KMS-11 (cell line): Measurements from ENCODE around the gene KIAA0408.

Source experiments
- H2AFZ ChIP-seq: fragments of 200-600 bp; sonication (generic); 2 replicates; pipeline ENCODE4 v1.6.1; 2016; ENCODE audit warnings: antibody characterized with exemption, mixed run types, low read depth
- H3K27ac ChIP-seq: fragments of 200-600 bp; sonication (generic); 2 replicates; pipeline ENCODE4 v1.6.1; 2016; ENCODE audit warnings: mild to moderate bottlenecking, mixed run types
- H3K27me3 ChIP-seq: fragments of 200-600 bp; sonication (generic); 2 replicates; pipeline ENCODE4 v1.6.1; 2017; ENCODE audit warnings: mild to moderate bottlenecking, low read depth, mixed run types, moderate library complexity; ENCODE audit not compliant: insufficient read depth
- H3K36me3 ChIP-seq: fragments of 200-600 bp; sonication (generic); 2 replicates; pipeline ENCODE4 v1.6.1; 2017; ENCODE audit warnings: mild to moderate bottlenecking, mixed run types; ENCODE audit not compliant: insufficient read depth
- H3K4me1 ChIP-seq: fragments of 200-600 bp; sonication (generic); 2 replicates; pipeline ENCODE4 v1.6.1; 2016; ENCODE audit warnings: mild to moderate bottlenecking, low read depth, mixed run types; ENCODE audit not compliant: poor library complexity, severe bottlenecking
- H3K4me2 ChIP-seq: fragments of 200-600 bp; sonication (generic); 2 replicates; pipeline ENCODE4 v1.7.0; 2016; ENCODE audit warnings: mild to moderate bottlenecking, mixed run types
- H3K4me3 ChIP-seq: fragments of 200-600 bp; sonication (generic); IDR thresholded peaks from 2 replicates; pipeline ENCODE4 v1.6.1; 2017; ENCODE audit warnings: low read depth, low read length, mixed read lengths; ENCODE audit not compliant: insufficient read depth
- H3K79me2 ChIP-seq: fragments of 200-600 bp; sonication (generic); 2 replicates; pipeline ENCODE4 v1.6.1; 2016; ENCODE audit warnings: low read depth, mixed run types; ENCODE audit not compliant: insufficient read depth
- H3K9ac ChIP-seq: fragments of 200-600 bp; sonication (generic); 2 replicates; pipeline ENCODE4 v1.6.1; 2016; ENCODE audit warnings: mild to moderate bottlenecking, mixed run types
- H4K20me1 ChIP-seq: fragments of 200-600 bp; sonication (generic); 2 replicates; pipeline ENCODE4 v1.6.1; 2016; ENCODE audit warnings: mild to moderate bottlenecking, mixed run types; ENCODE audit not compliant: insufficient read depth
- CTCF ChIP-seq: fragments of 200-600 bp; sonication (generic); conservative IDR thresholded peaks from 2 replicates; pipeline ENCODE4 v1.6.1; 2017; ENCODE audit warnings: low read depth, mild to moderate bottlenecking, antibody characterized with exemption, low read length, moderate library complexity, mixed read lengths

The KIAA0408 gene

GRCh38 chr6:127481111-127481510, 21.9 kb upstream of the KIAA0408 start:
- Histone ChIP-seq H3K27ac (no peak overlapping the region), H3K4me2 (no peak overlapping the region), H4K20me1 (no peaks in the 10 kb centered on the region), H2AFZ (no peak overlapping the region), H3K9ac (no peak overlapping the region), H3K4me1 (peaks cover 28% of the 10 kb centered on the region), H3K79me2 (no peaks in the 10 kb centered on the region), H3K4me3 (no peak overlapping the region), H3K27me3 (no peaks in the 10 kb centered on the region), H3K36me3 (no peaks in the 10 kb centered on the region)
- TF ChIP-seq CTCF, result no peak

GRCh38 chr6:127477658-127478057, 18.5 kb upstream of the KIAA0408 start:
- no peak for TF ChIP-seq CTCF
- H3K4me3 ChIP-seq, result no peak overlapping the region
- no peaks in the 10 kb centered on the region for H3K27me3 ChIP-seq
- no peak overlapping the region for H3K27ac ChIP-seq
- no peak overlapping the region for H3K9ac ChIP-seq
- H2AFZ ChIP-seq, result no peak overlapping the region
- no peaks in the 10 kb centered on the region for H4K20me1 ChIP-seq
- no peaks in the 10 kb centered on the region for H3K79me2 ChIP-seq
- no peaks in the 10 kb centered on the region for H3K36me3 ChIP-seq
- H3K4me1 ChIP-seq, result no peaks in the 10 kb centered on the region
- H3K4me2 ChIP-seq, result no peak overlapping the region

GRCh38 chr6:127475823-127476176, 16.6 kb upstream of the KIAA0408 start:
- H3K4me1 ChIP-seq, result no peaks in the 10 kb centered on the region
- no peak overlapping the region for H2AFZ ChIP-seq
- no peak for TF ChIP-seq CTCF
- no peak overlapping the region for H3K4me2 ChIP-seq
- no peak overlapping the region for H3K4me3 ChIP-seq
- no peaks in the 10 kb centered on the region for H4K20me1 ChIP-seq
- no peaks in the 10 kb centered on the region for H3K27me3 ChIP-seq
- no peak overlapping the region for H3K9ac ChIP-seq
- no peaks in the 10 kb centered on the region for H3K79me2 ChIP-seq
- H3K36me3 ChIP-seq, result no peaks in the 10 kb centered on the region
- H3K27ac ChIP-seq, result no peak overlapping the region

GRCh38 chr6:127475135-127475822, 16.1 kb upstream of the KIAA0408 start:
- Histone ChIP-seq H3K4me2 (no peak overlapping the region), H3K27me3 (no peaks in the 10 kb centered on the region), H3K4me1 (no peaks in the 10 kb centered on the region), H4K20me1 (no peaks in the 10 kb centered on the region), H3K4me3 (no peak overlapping the region), H3K9ac (no peak overlapping the region), H3K27ac (no peak overlapping the region), H3K79me2 (no peaks in the 10 kb centered on the region), H2AFZ (no peak overlapping the region), H3K36me3 (no peaks in the 10 kb centered on the region)
- TF ChIP-seq CTCF, result no peak
